ENCODE results near the gene MSI2. TPM values are rescaled to one million over a fixed set of nuclear protein-coding genes. Genes with fewer than 3 reads are reported as not detected.
A peak's percentile ranks its signal among the peaks of the same experiment; 100 is the strongest.

MSI2 gene
- polyA plus RNA-seq, 1 of the 3 experiments (the other 2 are of a cell fraction), result 24.1 TPM

DNA sequence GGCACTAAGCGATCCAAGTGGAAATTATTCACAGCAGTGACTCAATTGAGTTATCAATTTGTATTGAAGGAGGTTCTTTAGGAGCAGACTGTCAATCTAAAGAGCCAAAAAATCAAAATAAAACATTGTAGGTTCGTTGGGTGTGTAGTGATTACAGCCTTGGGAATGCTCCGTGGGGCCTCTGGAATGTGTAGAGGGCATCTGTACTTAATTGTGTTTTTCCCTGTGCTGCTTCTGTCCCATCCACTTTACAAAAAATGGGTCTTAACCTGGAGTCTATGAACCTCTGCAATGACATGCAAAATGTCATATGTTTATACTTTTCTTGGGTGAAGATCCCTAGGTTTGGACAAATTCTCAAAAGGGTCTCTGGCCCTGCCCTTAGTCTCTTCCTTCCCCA, 273.7 kb downstream of the MSI2 start:
- Histone ChIP-seq H3K27me3 (ENCODE audit: insufficient read depth) (no peaks in the 10 kb centered on the region), H4K20me1 (ENCODE audit: insufficient read depth) (no peaks in the 10 kb centered on the region), H3K36me3 (replicated peaks in 1 of 2; ENCODE audit: control insufficient read depth in 1 of 2, insufficient read depth in 2 of 2, low read length in 1 of 2) (no peaks in the 10 kb centered on the region), H3F3A (replicated peaks; ENCODE audit: insufficient read depth) (no peaks in the 10 kb centered on the region), H3K9ac (peak overlapping the region; percentile 24; the same call in 1 of the 2 replicates), H3K4me1 (ENCODE audit: control insufficient read depth in 1 of 2, insufficient read depth in 2 of 2, low read depth in 1 of 2, low read length in 1 of 2) (peaks cover 23 to 74% of the 10 kb centered on the region in 2 experiments), H3K4me2 (peak overlapping the region; percentile 52), H3K9me3 (no peaks in the 10 kb centered on the region), H3K9me2 (no peaks in the 10 kb centered on the region), H3K4me3 (ENCODE audit: low read depth in 2 of 2, low read length in 1 of 2) (no peak overlapping the region), H3K27ac (ENCODE audit: low read depth in 2 of 2, low read length in 1 of 2) (peak overlapping the region; percentile 55 to 96), H3K79me2 (ENCODE audit: insufficient read depth) (no peaks in the 10 kb centered on the region), H2AFZ (ENCODE audit: low read depth) (no peak overlapping the region; the same call in 1 of the 2 replicates)
- ChIA-PET POLR2A (no interaction called here), CTCF (no interaction called here)
- no peak for TF ChIP-seq SIN3A (IDR thresholded peaks at IDR 0.05; ENCODE audit: borderline replicate concordance, low read depth, low read length)
- TF ChIP-seq JUND (IDR thresholded peaks at IDR 0.05), result 0 out of 2 replicates have a peak, but pooled peaks have one; percentile 30
- TF ChIP-seq, protein P1, sequence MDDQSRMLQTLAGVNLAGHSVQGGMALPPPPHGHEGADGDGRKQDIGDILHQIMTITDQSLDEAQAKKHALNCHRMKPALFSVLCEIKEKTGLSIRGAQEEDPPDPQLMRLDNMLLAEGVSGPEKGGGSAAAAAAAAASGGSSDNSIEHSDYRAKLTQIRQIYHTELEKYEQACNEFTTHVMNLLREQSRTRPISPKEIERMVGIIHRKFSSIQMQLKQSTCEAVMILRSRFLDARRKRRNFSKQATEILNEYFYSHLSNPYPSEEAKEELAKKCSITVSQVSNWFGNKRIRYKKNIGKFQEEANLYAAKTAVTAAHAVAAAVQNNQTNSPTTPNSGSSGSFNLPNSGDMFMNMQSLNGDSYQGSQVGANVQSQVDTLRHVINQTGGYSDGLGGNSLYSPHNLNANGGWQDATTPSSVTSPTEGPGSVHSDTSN (IDR thresholded peaks at IDR 0.05), result peak; percentile 39; the same call in 1 of the 2 replicates
- TF ChIP-seq FOXM1 (IDR thresholded peaks at IDR 0.05; ENCODE audit: low read depth), result no peak
- no peak for TF ChIP-seq RXRA (IDR thresholded peaks at IDR 0.05; ENCODE audit: borderline replicate concordance, low read depth)
- peak; percentile 68 for TF ChIP-seq TCF12 (IDR thresholded peaks at IDR 0.05)
- TF ChIP-seq FOSL2 (IDR thresholded peaks at IDR 0.05; ENCODE audit: borderline replicate concordance, low read depth), result peak; percentile 41; the same call in 1 of the 2 replicates
- no peak for TF ChIP-seq FOXJ3 (CRISPR knock-in tag; IDR thresholded peaks at IDR 0.05)
- TF ChIP-seq RFX5 (IDR thresholded peaks at IDR 0.05; ENCODE audit: low read length), result no peak
- TF ChIP-seq, protein P2, sequence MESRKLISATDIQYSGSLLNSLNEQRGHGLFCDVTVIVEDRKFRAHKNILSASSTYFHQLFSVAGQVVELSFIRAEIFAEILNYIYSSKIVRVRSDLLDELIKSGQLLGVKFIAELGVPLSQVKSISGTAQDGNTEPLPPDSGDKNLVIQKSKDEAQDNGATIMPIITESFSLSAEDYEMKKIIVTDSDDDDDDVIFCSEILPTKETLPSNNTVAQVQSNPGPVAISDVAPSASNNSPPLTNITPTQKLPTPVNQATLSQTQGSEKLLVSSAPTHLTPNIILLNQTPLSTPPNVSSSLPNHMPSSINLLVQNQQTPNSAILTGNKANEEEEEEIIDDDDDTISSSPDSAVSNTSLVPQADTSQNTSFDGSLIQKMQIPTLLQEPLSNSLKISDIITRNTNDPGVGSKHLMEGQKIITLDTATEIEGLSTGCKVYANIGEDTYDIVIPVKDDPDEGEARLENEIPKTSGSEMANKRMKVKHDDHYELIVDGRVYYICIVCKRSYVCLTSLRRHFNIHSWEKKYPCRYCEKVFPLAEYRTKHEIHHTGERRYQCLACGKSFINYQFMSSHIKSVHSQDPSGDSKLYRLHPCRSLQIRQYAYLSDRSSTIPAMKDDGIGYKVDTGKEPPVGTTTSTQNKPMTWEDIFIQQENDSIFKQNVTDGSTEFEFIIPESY (IDR thresholded peaks at IDR 0.05; ENCODE audit: borderline replicate concordance, low read depth), result no peak
- no peak for DNase-seq
- WGBS (ENCODE audit: low lambda C conversion rate), result 22% methylated on average over 3 of the region's 3 CpGs

DNA sequence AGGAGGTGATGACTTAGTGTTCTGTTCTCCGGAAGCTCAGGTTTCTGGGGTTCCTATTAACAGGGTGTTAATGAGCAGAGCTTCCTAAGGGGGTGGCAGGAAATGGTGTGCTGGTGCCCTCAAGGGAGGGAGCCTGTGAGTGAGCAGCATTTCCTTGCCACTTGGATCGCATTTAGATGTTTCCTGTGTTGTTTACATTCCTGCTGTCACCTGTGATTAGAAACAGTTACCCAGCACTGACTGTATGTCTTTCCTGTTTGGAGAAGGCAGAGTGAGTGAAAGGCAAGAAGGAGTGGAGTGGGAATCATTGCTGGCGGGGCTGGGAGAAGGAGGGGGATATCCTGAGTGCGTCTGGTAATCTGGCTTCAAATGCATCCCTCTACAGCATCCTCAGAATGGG, 274.2 kb downstream of the MSI2 start:
- Histone ChIP-seq H3F3A (replicated peaks; ENCODE audit: insufficient read depth) (no peaks in the 10 kb centered on the region), H3K9me3 (no peaks in the 10 kb centered on the region), H3K4me1 (ENCODE audit: control insufficient read depth in 1 of 2, insufficient read depth in 2 of 2, low read depth in 1 of 2, low read length in 1 of 2) (peaks cover 27 to 78% of the 10 kb centered on the region in 2 experiments), H3K27me3 (ENCODE audit: insufficient read depth) (no peaks in the 10 kb centered on the region), H3K9ac (peak overlapping the region; percentile 24; the same call in 1 of the 2 replicates), H3K4me2 (peak overlapping the region; percentile 52), H4K20me1 (ENCODE audit: insufficient read depth) (no peaks in the 10 kb centered on the region), H3K36me3 (replicated peaks in 1 of 2; ENCODE audit: control insufficient read depth in 1 of 2, insufficient read depth in 2 of 2, low read length in 1 of 2) (no peaks in the 10 kb centered on the region), H2AFZ (ENCODE audit: low read depth) (no peak overlapping the region), H3K9me2 (no peaks in the 10 kb centered on the region), H3K4me3 (ENCODE audit: low read depth in 2 of 2, low read length in 1 of 2) (no peak overlapping the region), H3K79me2 (ENCODE audit: insufficient read depth) (no peaks in the 10 kb centered on the region), H3K27ac (ENCODE audit: low read depth in 2 of 2, low read length in 1 of 2) (peak overlapping the region; percentile 55 to 96)
- DNase-seq, result no peak
- WGBS (ENCODE audit: low lambda C conversion rate), result 40% methylated on average over 4 of the region's 4 CpGs
- POLR2A ChIA-PET, result interaction anchor here (1.4 kb wide), 1 partner anchor 90 kb away, joined by 3 read pairs; no protein-coding TSS in a partner anchor
- CTCF ChIA-PET, result interaction anchor here (1.1 to 1.4 kb wide), 3 partner anchors 50 to 303 kb away, joined by 3 to 5 read pairs (median 4); no protein-coding TSS in a partner anchor
- TF ChIP-seq TEAD4 (IDR thresholded peaks at IDR 0.05; ENCODE audit: borderline replicate concordance, insufficient read depth) (peak; percentile 77), FOXJ3 (CRISPR knock-in tag; IDR thresholded peaks at IDR 0.05) (peak; percentile 93), JUND (IDR thresholded peaks at IDR 0.05) (peak; percentile 66), GABPA (IDR thresholded peaks at IDR 0.05; ENCODE audit: low read depth) (no peak), RCOR1 (IDR thresholded peaks at IDR 0.05; ENCODE audit: low read length) (no peak; the same call in 1 of the 2 replicates), TAF1 (IDR thresholded peaks at IDR 0.05; ENCODE audit: borderline replicate concordance, low read depth, low read length) (no peak), POLR2AphosphoS5 (IDR thresholded peaks at IDR 0.05; ENCODE audit: low read depth, low read length) (peak; percentile 69; the same call in 1 of the 2 replicates), RAD21 (IDR thresholded peaks at IDR 0.05; ENCODE audit: low read length) (peak; percentile 36; the same call in 1 of the 2 replicates), ELF1 (IDR thresholded peaks at IDR 0.05) (no peak), SIN3A (IDR thresholded peaks at IDR 0.05; ENCODE audit: borderline replicate concordance, low read depth, low read length) (peak; percentile 94; the same call in 1 of the 2 replicates), NFIC (IDR thresholded peaks at IDR 0.05; ENCODE audit: borderline replicate concordance) (peak; percentile 71), TCF12 (IDR thresholded peaks at IDR 0.05) (peak; percentile 96)
- TF ChIP-seq, protein P2 (IDR thresholded peaks at IDR 0.05; ENCODE audit: borderline replicate concordance, low read depth), result no peak
- TF ChIP-seq, protein P3, sequence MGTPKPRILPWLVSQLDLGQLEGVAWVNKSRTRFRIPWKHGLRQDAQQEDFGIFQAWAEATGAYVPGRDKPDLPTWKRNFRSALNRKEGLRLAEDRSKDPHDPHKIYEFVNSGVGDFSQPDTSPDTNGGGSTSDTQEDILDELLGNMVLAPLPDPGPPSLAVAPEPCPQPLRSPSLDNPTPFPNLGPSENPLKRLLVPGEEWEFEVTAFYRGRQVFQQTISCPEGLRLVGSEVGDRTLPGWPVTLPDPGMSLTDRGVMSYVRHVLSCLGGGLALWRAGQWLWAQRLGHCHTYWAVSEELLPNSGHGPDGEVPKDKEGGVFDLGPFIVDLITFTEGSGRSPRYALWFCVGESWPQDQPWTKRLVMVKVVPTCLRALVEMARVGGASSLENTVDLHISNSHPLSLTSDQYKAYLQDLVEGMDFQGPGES (IDR thresholded peaks at IDR 0.05; ENCODE audit: low read depth, low read length), result no peak
- TF ChIP-seq, protein P4, sequence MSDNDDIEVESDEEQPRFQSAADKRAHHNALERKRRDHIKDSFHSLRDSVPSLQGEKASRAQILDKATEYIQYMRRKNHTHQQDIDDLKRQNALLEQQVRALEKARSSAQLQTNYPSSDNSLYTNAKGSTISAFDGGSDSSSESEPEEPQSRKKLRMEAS (IDR thresholded peaks at IDR 0.05; ENCODE audit: low read depth), result peak; percentile 84
- TF ChIP-seq, protein P5, sequence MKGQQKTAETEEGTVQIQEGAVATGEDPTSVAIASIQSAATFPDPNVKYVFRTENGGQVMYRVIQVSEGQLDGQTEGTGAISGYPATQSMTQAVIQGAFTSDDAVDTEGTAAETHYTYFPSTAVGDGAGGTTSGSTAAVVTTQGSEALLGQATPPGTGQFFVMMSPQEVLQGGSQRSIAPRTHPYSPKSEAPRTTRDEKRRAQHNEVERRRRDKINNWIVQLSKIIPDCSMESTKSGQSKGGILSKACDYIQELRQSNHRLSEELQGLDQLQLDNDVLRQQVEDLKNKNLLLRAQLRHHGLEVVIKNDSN (IDR thresholded peaks at IDR 0.05; ENCODE audit: borderline replicate concordance, low read depth), result no peak
